Skeletal muscle tissue (tissue), 4 donors: ENCODE results near the gene HOXA10. TPM values are rescaled to one million over a fixed set of nuclear protein-coding genes. Genes with fewer than 3 reads are reported as not detected.

Experiments used
- H3K27ac ChIP-seq: one replicate; pipeline ENCODE4 v1.7.0; 2013; ENCODE audit warnings: mild to moderate bottlenecking, low read depth, low read length, inconsistent platforms
- H3K27me3 ChIP-seq, 3 donors: one replicate each; pipeline ENCODE4 v1.7.0; 2013; ENCODE audit warnings: low read length in 3 of 3; ENCODE audit not compliant: control insufficient read depth in 3 of 3, insufficient read depth in 3 of 3
- H3K36me3 ChIP-seq, 3 donors: one replicate each; pipeline ENCODE4 v1.7.0; 2013; ENCODE audit warnings: low read length in 3 of 3; ENCODE audit not compliant: control insufficient read depth in 3 of 3, insufficient read depth in 3 of 3
- H3K4me1 ChIP-seq, 3 donors: one replicate each; pipeline ENCODE4 v1.7.0; 2013; ENCODE audit warnings: low read length in 3 of 3, mild to moderate bottlenecking in 3 of 3; ENCODE audit not compliant: control insufficient read depth in 3 of 3, insufficient read depth in 3 of 3
- H3K4me3 ChIP-seq, 3 donors: one replicate each; pipeline ENCODE4 v1.7.0; 2013; ENCODE audit warnings: low read length in 3 of 3
- H3K9ac ChIP-seq, 3 donors: one replicate each; pipeline ENCODE4 v1.7.0; 2013; ENCODE audit warnings: low read length in 3 of 3, mild to moderate bottlenecking in 3 of 3, moderate library complexity in 2 of 3, low read depth in 1 of 3
- H3K9me3 ChIP-seq, 3 donors: one replicate each; pipeline ENCODE4 v1.7.0; 2013; ENCODE audit warnings: low read length in 3 of 3; ENCODE audit not compliant: control insufficient read depth in 3 of 3
- total RNA-seq: library from RNA; depleted of rRNA; stranded (reverse); fragments of >200 nt; gene quantifications from one replicate; pipeline ENCODE4 v1.2.3, GENCODE V29; 2014
- donor health status: Osteomylitis.

HOXA10 gene
- total RNA-seq, 1 donor from 2014 or later: 13.6 TPM

DNA sequence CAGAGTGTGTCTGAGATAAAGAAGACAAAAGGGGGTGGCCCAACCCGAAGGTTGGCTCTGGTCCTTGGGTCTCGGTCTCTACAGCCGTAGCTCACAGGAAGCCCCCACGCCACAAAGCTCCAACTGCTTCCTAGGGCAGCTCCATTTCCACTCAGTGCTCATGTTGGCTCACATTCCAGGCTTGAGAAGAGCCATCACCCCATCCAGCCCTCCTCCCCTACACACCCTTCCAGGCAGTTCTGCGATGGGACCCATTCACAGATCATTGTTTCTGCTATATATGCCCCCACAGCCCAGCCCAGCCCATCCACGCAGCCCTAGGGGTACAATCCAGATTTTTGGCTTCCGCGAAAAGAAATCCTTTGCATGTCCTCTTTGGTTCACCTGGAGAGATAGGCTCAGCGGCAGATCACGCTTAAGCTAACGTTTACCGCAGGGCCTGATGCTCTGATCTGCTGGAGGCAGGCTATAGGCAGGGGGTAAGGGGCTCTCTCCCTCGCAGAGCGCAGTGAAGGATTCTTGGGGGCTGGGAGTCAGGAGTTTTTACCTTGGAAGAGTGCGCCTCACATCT is 17.1 kb upstream of the HOXA10 start:
- Histone ChIP-seq H3K27me3 (peaks cover 21 to 69% (median 33%) of the 10 kb centered on the region in 3 donors), H3K4me3 (peak overlapping the region in 1 of 3 donors; percentile 78), H3K27ac (no peak overlapping the region), H3K4me1 (peaks cover 0 to 43% (median 16%) of the 10 kb centered on the region in 3 donors), H3K36me3 (no peaks in the 10 kb centered on the region), H3K9me3 (no peaks in the 10 kb centered on the region), H3K9ac (peak overlapping the region in 2 of 3 donors; percentile 23 to 92)

GRCh38 chr7:27189997-27190748 is 16.1 kb upstream of the HOXA10 start:
- H3K4me1 ChIP-seq: peaks cover 0 to 53% (median 26%) of the 10 kb centered on the region in 3 donors
- H3K27me3 ChIP-seq: peaks cover 32 to 70% (median 41%) of the 10 kb centered on the region in 3 donors
- peak overlapping the region in 1 of 3 donors; percentile 92 for H3K9ac ChIP-seq
- H3K27ac ChIP-seq: peak overlapping the region; percentile 12
- H3K4me3 ChIP-seq: no peak overlapping the region
- no peaks in the 10 kb centered on the region for H3K9me3 ChIP-seq
- no peaks in the 10 kb centered on the region for H3K36me3 ChIP-seq

DNA sequence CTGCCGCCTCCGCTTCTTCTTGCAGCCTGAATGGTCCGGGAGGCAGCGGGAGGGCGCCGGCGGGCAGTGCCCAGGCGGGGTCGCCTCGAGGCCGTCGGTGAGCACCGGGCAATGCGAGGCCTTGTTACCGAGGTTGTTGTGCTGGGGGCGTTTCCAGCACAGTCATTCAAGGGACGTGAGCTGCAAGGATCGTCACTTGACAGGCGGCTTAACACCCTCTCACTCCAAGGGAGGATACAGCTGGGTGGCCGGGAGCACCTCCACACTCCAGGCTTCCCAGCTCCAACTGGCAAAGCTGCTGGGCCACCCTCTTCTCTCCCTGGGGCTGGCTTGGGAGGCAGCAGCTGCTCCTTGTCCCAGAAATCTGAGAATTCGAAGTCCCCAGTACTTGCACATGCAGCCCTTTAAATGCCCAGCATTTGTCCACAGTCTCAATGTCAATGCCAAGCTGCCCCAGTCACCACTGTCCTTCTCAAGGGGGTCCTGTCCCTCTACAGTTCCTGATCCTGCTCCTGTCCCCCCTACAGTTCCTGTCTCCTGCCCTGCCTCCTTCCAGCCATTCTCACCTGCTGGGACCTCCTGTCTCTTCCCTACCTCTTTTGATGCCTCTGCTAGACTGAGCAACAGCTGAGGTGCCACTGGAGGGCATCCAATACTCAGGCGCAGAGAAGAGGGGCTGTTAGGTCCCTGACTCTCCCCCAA is 15.3 kb upstream of the HOXA10 start:
- peak overlapping the region; percentile 36 for H3K27ac ChIP-seq
- no peaks in the 10 kb centered on the region for H3K9me3 ChIP-seq
- H3K9ac ChIP-seq: peak overlapping the region in 2 of 3 donors; percentile 56 to 87
- H3K4me1 ChIP-seq: peaks cover 5 to 57% (median 32%) of the 10 kb centered on the region in 3 donors
- H3K4me3 ChIP-seq: peak overlapping the region in 2 of 3 donors; percentile 20 to 64
- peaks cover 30 to 69% (median 40%) of the 10 kb centered on the region in 3 donors for H3K27me3 ChIP-seq
- H3K36me3 ChIP-seq: no peaks in the 10 kb centered on the region

DNA sequence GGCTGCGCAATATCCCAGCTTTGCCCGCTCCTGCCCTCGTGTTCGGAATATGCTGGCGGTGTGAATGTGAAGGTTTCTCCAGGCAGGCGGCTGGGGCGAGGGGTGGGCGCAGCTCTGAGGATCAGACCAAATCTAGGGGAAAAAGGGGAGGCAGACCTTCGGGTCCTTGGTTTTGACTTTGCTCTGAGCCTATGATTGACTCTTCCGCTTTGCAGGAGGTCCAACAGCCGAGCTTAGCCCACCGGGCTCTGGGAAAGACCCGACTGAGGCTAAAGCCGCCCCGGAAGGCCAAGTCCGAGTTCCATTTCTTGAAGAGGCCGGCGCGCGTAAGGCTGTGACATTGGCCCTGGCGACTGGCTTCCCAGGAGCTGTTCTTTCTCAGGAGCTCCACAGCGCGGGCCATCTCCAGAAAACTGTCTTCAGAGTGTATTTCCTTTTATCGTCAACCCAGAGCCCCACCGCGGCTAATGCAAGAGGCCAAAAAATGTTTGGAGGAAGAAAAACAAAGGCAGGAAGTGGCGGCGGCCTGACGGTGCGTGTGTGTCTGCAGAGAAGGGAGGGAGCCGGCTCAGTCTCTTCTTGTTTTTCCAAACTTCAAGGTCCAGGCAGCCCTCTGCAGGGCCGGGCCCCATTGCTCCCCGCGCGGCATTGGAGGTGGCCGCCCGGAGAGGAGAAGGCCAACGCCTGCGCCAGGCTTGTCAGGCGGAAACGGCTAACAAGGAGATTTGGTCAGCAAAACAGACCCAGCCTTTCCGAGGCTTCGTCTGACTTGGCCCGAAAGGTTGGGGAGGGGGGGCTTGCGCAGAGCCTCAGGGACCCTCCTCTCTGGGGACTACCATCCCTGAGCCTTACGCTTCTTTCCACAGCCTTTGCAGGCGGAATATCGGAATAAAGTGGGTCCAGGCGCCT is 14.5 kb upstream of the HOXA10 start:
- no peaks in the 10 kb centered on the region for H3K9me3 ChIP-seq
- H3K4me1 ChIP-seq: peaks cover 10 to 57% (median 38%) of the 10 kb centered on the region in 3 donors
- no peaks in the 10 kb centered on the region for H3K36me3 ChIP-seq
- H3K9ac ChIP-seq: peak overlapping the region in 2 of 3 donors; percentile 56 to 87
- H3K27me3 ChIP-seq: peaks cover 27 to 63% (median 38%) of the 10 kb centered on the region in 3 donors
- peak overlapping the region; percentile 36 for H3K27ac ChIP-seq
- H3K4me3 ChIP-seq: peak overlapping the region in 2 of 3 donors; percentile 45 to 64

GRCh38 chr7:27187475-27188385 is 13.6 kb upstream of the HOXA10 start:
- H3K36me3 ChIP-seq: no peaks in the 10 kb centered on the region
- peak overlapping the region in 2 of 3 donors; percentile 56 to 87 for H3K9ac ChIP-seq
- H3K27ac ChIP-seq: peak overlapping the region; percentile 36
- peaks cover 33 to 60% (median 43%) of the 10 kb centered on the region in 3 donors for H3K27me3 ChIP-seq
- H3K4me1 ChIP-seq: peaks cover 17 to 58% (median 42%) of the 10 kb centered on the region in 3 donors
- H3K9me3 ChIP-seq: no peaks in the 10 kb centered on the region
- peak overlapping the region in 2 of 3 donors; percentile 45 to 64 for H3K4me3 ChIP-seq

DNA sequence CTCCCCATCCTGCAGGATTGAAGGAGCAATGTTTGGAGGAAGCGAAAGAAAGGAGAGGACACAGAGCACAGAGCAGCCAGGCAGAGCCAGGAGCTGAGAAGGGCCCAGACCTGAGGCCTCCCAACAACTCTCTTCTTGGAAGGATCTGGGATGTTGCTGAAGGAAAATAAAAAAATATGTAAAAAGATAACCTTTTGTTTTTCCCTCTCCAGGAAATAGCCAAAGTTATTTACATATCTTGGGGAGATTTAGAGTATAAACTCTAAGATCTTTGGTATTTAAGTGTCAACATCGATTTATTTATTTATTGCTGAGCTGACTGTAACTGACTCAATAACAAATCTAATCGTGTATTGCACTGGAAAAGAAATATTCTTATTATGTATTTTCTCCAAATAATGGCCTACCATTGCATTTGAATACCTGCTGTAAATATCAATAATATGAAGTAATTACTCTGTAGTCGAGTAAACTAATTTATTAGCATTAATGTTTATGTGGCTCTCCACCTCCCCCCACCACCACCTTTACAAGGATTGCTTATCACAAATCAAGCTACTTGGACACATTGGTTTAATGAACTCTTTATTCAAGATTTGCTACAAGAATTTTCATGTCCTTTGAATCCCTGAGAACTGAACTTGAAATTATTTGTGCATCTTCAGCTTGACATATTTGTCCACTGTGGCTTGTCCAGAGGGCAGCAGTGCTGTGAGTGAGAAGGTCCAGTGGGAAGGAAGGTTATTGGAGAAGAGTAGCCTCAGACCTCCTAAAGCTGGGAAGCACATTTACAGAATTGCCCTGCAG is 12.8 kb upstream of the HOXA10 start:
- Histone ChIP-seq H3K9ac (peak overlapping the region in 2 of 3 donors; percentile 32 to 94), H3K4me3 (peak overlapping the region in 1 of 3 donors; percentile 64), H3K27me3 (peaks cover 31 to 59% (median 40%) of the 10 kb centered on the region in 3 donors), H3K27ac (peak overlapping the region; percentile 74), H3K4me1 (peaks cover 17 to 61% (median 42%) of the 10 kb centered on the region in 3 donors), H3K36me3 (no peaks in the 10 kb centered on the region), H3K9me3 (no peaks in the 10 kb centered on the region)

DNA sequence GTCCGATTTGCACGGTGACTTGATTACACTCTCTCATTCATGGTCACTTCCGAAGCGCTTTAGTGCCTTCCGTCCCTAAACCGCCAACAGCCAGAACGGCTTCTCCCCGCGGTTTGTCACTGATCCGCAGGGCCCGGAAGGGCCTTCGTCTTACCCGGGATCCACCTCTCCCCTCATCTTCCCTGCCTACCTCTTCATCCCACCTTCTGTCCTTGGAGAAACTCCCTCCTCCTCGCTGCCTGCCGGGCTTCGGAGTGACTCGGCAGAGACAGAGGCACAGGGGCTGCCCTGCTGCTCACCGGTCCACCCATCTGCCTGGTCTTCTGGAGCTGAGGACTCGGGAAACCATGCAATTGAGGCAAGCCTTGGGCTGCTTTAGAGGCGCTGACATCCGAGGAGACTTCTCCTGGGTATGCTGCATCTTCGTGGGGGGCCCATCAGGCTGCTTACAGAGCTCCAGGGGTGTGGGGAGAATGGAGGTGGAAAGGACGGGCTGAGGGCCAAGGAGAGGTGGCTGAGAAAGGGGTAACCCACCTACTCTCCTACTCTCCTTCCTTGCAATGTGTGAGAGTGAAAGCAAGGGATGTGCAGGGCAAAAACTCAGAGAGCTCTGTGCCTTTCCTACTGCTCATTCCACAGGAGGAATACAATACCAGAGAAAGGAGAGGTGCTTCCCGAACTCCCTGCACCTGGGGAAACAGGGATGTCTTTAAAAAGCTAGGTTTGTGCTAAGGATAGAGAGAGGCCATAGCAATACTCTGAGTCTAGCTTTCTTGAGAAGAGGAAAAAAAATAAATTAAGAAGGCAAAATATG is 11.9 kb upstream of the HOXA10 start:
- Histone ChIP-seq H3K4me1 (peaks cover 17 to 60% (median 42%) of the 10 kb centered on the region in 3 donors), H3K4me3 (peak overlapping the region in 2 of 3 donors; percentile 80), H3K27ac (peak overlapping the region; percentile 74), H3K9ac (peak overlapping the region in 2 of 3 donors; percentile 75 to 94), H3K9me3 (no peaks in the 10 kb centered on the region), H3K36me3 (no peaks in the 10 kb centered on the region), H3K27me3 (peaks cover 24 to 55% (median 39%) of the 10 kb centered on the region in 3 donors)
